Sigmoid colon (tissue), 4 donors: Measurements from ENCODE around the gene MAML1.

Experiments
- EP300 ChIP-seq, 4 donors: sonication (generic); formaldehyde crosslinking; IDR thresholded peaks; one replicate each; pipeline ENCODE4 v1.6.1; 2017; ENCODE audit warnings: antibody characterized with exemption in 4 of 4
- POLR2A ChIP-seq, 2 donors: fragments of 450-650 bp; IDR thresholded peaks; one replicate each; pipeline ENCODE4 v1.6.1; 2016; ENCODE audit warnings: antibody characterized with exemption in 2 of 2, mild to moderate bottlenecking in 2 of 2, moderate library complexity in 2 of 2
- TF ChIP-seq, protein P1 (sequence below), 4 experiments: fragments of 450-650 bp in 3 of 4; fragments of 200-600 bp in 1 of 4; IDR thresholded peaks; one replicate each; pipeline ENCODE4 v1.5.1; 2016 to 2019; ENCODE audit warnings: antibody characterized with exemption in 4 of 4, mild to moderate bottlenecking in 3 of 4, moderate library complexity in 2 of 4

DNA sequence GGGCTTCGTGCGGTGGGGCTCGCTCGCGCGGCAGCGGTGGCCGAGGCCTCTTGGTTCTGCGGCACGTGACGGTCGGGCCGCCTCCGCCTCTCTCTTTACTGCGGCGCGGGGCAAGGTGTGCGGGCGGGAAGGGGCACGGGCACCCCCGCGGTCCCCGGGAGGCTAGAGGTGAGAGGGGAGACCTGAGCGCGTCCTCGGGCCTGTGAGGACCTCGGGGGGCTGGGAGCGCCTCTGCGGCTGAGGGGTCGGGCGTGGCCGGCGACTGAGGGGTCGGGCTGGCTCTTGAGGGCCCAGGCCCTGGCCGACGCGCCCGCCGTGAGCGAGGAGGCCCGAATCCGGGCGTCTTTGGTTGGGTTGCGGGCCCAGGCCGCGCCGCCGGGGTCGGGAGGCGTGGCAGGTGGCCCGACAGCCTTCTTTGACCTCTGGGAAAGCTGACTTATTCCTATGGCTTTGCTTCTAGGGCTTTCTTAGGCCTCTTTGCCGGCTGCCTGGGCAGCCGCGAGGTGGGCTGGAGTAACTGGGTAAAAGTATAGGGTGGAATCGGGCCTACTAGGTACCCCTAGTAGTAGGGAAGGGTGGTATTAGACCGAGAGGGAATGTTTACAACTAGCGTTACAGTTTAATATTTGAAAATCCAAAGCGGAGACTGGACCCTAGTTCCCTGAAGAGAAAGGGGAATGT is 33.5 kb upstream of the MAML1 start, which contains the start of gene CANX:
- TF ChIP-seq, protein P1, sequence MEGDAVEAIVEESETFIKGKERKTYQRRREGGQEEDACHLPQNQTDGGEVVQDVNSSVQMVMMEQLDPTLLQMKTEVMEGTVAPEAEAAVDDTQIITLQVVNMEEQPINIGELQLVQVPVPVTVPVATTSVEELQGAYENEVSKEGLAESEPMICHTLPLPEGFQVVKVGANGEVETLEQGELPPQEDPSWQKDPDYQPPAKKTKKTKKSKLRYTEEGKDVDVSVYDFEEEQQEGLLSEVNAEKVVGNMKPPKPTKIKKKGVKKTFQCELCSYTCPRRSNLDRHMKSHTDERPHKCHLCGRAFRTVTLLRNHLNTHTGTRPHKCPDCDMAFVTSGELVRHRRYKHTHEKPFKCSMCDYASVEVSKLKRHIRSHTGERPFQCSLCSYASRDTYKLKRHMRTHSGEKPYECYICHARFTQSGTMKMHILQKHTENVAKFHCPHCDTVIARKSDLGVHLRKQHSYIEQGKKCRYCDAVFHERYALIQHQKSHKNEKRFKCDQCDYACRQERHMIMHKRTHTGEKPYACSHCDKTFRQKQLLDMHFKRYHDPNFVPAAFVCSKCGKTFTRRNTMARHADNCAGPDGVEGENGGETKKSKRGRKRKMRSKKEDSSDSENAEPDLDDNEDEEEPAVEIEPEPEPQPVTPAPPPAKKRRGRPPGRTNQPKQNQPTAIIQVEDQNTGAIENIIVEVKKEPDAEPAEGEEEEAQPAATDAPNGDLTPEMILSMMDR (IDR thresholded peaks at IDR 0.05), result no peak
- TF ChIP-seq EP300 (IDR thresholded peaks at IDR 0.05) (no peak), POLR2A (IDR thresholded peaks at IDR 0.05) (peak; percentile 65 to 78)
